GM12874 (cell line): Measurements from ENCODE around the gene TXK.

Experiments used
- CTCF ChIP-seq: IDR thresholded peaks from 2 replicates; pipeline ENCODE4 v1.5.1; 2011; ENCODE audit warnings: low read depth, mild to moderate bottlenecking, control low read depth, low read length, moderate library complexity; ENCODE audit not compliant: insufficient read depth

TXK gene

DNA sequence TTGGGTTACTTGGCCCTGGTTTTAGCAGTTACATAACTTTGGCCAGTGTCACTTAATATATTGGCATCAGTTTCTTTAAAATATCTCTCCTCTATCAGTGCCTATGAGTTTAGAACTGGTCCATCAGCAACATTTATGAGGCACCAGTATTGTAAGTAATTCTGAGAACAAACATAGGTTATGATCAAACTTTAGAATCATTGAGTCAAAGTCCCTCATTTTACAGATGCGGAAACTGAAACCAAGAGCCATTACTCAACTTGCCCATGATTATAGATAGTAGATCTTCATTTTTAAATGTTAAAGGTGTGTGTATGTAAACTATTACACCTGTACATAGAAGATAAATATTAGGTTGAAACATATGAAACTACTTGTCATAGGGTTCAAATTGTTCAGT is 113.0 kb downstream of the TXK start:
- TF ChIP-seq CTCF, result no peak

DNA sequence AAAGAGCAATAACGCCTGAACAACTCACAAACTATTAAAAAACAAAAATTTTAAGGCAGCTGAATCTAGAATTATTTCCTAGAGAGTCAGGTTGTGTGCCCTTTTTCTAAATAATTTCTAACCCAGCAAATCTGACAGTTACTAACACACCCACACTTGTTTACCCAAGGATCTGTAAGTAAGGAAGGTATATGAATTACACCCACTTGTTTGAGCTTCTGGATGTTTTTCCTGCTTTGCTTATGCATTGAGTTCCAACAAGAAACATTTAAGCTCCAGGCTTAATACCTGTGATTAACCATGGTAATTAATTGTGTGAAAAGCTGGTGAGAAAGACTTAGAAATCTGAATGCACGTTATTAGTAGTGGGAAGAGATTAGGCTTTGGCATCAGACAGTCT is 115.9 kb downstream of the TXK start:
- no peak for TF ChIP-seq CTCF

DNA sequence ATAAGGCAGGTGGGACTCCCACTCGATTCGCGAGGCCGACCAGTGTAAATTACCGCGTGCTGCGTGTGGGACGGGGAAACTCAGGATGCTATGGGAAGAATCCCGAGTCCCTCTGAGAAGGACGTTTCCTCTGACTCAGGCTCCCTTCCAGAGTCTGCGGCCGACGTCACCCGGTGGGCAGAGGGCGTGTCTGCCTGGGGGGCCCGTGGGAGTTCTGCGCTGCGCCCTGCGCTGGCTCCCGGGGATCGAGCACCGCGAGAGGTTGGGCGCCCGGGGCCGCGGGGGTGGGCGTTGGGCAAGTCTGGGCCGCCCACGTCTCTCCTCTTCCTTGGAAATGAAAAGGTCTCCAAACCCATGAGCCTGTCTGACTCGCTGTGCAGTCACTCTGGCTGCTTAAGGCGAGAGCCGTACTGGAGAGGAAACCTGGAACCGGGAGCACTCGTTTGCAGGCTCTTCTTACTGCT is 116.9 kb downstream of the TXK start:
- no peak for TF ChIP-seq CTCF
